MM.1S (cell line): ENCODE measurements around the gene CDK5.

Experiments used
- CTCF ChIP-seq: fragments of 300-600 bp; sonication (generic); IDR thresholded peaks from 2 replicates; pipeline ENCODE4 v1.5.1; 2016; ENCODE audit warnings: antibody characterized with exemption, low read length, mixed read lengths
- EZH2 ChIP-seq: fragments of 300-600 bp; sonication (generic); optimal IDR thresholded peaks from 2 replicates; pipeline ENCODE3; 2017; ENCODE audit warnings: low read depth, mild to moderate bottlenecking, antibody characterized with exemption, low read length, mixed read lengths

GRCh38 chr7:151099486-151100211 lies 42.0 kb upstream of the CDK5 start:
- TF ChIP-seq CTCF = no peak
- no peak for TF ChIP-seq EZH2
